Glutamatergic neuron (in vitro differentiated cells): ENCODE data around the gene EVI5. TPM values are rescaled to one million over a fixed set of nuclear protein-coding genes. Genes with fewer than 3 reads are reported as not detected.

ENCODE experiments used
- DNase-seq: peaks from one replicate; pipeline ENCODE4 v3.0.0; 2022
- H3K27ac Mint-ChIP-seq: one replicate; pipeline ENCODE4 v1.8.0; 2020; ENCODE audit warnings: mild to moderate bottlenecking, mixed read lengths, inconsistent platforms; ENCODE audit not compliant: unreplicated experiment
- H3K27me3 Mint-ChIP-seq: one replicate; pipeline ENCODE4 v1.8.0; 2020; ENCODE audit warnings: mild to moderate bottlenecking, moderate library complexity, mixed read lengths, inconsistent platforms; ENCODE audit not compliant: unreplicated experiment
- H3K36me3 Mint-ChIP-seq: one replicate; pipeline ENCODE4 v1.8.0; 2020; ENCODE audit warnings: mild to moderate bottlenecking, mixed read lengths, inconsistent platforms; ENCODE audit not compliant: unreplicated experiment
- H3K4me1 Mint-ChIP-seq: one replicate; pipeline ENCODE4 v1.8.0; 2020; ENCODE audit warnings: mild to moderate bottlenecking, low read depth, mixed read lengths, inconsistent platforms; ENCODE audit not compliant: unreplicated experiment
- H3K4me3 Mint-ChIP-seq: one replicate; pipeline ENCODE4 v1.8.0; 2020; ENCODE audit warnings: mild to moderate bottlenecking, mixed read lengths, inconsistent platforms; ENCODE audit not compliant: unreplicated experiment
- H3K9me3 Mint-ChIP-seq: one replicate; pipeline ENCODE4 v1.8.0; 2020; ENCODE audit warnings: mild to moderate bottlenecking, moderate library complexity, mixed read lengths, inconsistent platforms; ENCODE audit not compliant: unreplicated experiment
- CTCF ChIP-seq: fragments of 200-600 bp; sonication (generic); IDR thresholded peaks from one replicate; pipeline ENCODE4 v1.5.0; 2021; ENCODE audit not compliant: partially characterized antibody, unreplicated experiment
- total RNA-seq: library from RNA; stranded (reverse); fragmentation: NEBNext Ultra II Directional; extraction: Animal tissue kit (Norgen Biotek cat#: 25700); gene quantifications from one replicate; pipeline ENCODE4 v1.2.1, GENCODE V29; 2021; ENCODE audit not compliant: unreplicated experiment

The EVI5 gene
- total RNA-seq, 1 donor from 2014 or later = 19.5 TPM

- Mint-ChIP-seq H3K27ac (no peak overlapping the region), H3K36me3 (no peaks in the 10 kb centered on the region), H3K4me3 (no peak overlapping the region), H3K27me3 (no peaks in the 10 kb centered on the region), H3K9me3 (no peaks in the 10 kb centered on the region), H3K4me1 (peaks cover 1% of the 10 kb centered on the region)
- no peak for DNase-seq
- no peak for TF ChIP-seq CTCF
Measured at GRCh38 chr1:92708368-92708950, 76.4 kb downstream of the EVI5 start.

GRCh38 chr1:92707709-92708108 is 77.2 kb downstream of the EVI5 start:
- Mint-ChIP-seq H3K4me1 (peaks cover 1% of the 10 kb centered on the region), H3K27ac (no peak overlapping the region), H3K4me3 (no peak overlapping the region), H3K36me3 (no peaks in the 10 kb centered on the region), H3K9me3 (no peaks in the 10 kb centered on the region), H3K27me3 (no peaks in the 10 kb centered on the region)
- no peak for DNase-seq
- no peak for TF ChIP-seq CTCF

GRCh38 chr1:92707292-92707691 is 77.6 kb downstream of the EVI5 start:
- Mint-ChIP-seq H3K27ac (no peak overlapping the region), H3K9me3 (no peaks in the 10 kb centered on the region), H3K4me1 (peaks cover 1% of the 10 kb centered on the region), H3K36me3 (no peaks in the 10 kb centered on the region), H3K27me3 (no peaks in the 10 kb centered on the region), H3K4me3 (no peak overlapping the region)
- TF ChIP-seq CTCF = no peak
- no peak for DNase-seq

- no peak for DNase-seq
- no peaks in the 10 kb centered on the region for H3K9me3 Mint-ChIP-seq
- H3K27me3 Mint-ChIP-seq = no peaks in the 10 kb centered on the region
- H3K27ac Mint-ChIP-seq = no peak overlapping the region
- no peaks in the 10 kb centered on the region for H3K4me1 Mint-ChIP-seq
- no peak overlapping the region for H3K4me3 Mint-ChIP-seq
- no peak for TF ChIP-seq CTCF
- no peaks in the 10 kb centered on the region for H3K36me3 Mint-ChIP-seq
Measured at GRCh38 chr1:92705446-92705845, 79.5 kb downstream of the EVI5 start.

- H3K27ac Mint-ChIP-seq = no peak overlapping the region
- H3K36me3 Mint-ChIP-seq = no peaks in the 10 kb centered on the region
- H3K9me3 Mint-ChIP-seq = no peaks in the 10 kb centered on the region
- no peak for DNase-seq
- no peaks in the 10 kb centered on the region for H3K4me1 Mint-ChIP-seq
- H3K27me3 Mint-ChIP-seq = no peaks in the 10 kb centered on the region
- H3K4me3 Mint-ChIP-seq = no peak overlapping the region
- TF ChIP-seq CTCF = no peak
Measured at GRCh38 chr1:92701147-92701546, 83.8 kb downstream of the EVI5 start.
